ELR (cell line): ENCODE results near the gene ATP6V0B.

Experiments
- DNase-seq: peaks from one replicate; pipeline ENCODE4 v3.0.0-alpha.2; 2015; ENCODE audit warnings: low read depth

The ATP6V0B gene

DNA sequence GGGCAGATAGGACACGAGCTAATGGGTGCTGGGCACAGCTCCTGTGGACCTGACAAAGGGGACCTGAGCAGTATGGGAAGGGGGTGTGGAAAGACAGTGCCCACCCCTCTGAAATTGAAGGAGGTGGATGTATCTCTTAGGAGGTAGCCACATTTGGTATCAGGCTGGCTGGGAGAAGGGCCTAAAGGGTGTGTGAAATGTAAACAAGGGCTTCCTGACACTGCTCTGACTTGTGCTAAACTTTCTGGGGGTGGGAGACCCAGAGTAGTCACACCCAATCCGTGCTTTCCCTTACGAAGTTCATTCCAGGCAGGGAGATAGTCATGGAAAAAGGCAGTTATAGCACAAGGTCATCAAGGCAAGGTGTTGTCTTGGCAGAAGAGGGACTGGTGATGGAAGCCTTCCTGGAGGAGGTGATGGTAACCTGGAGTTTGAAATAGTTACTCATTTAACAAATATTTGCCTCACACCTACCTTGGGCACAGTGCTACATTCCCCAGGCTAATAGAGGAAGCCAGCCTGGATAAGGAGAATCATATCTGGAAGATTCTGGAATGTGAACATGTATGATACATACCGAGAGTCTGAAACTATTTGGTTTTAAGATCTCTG lies 11.3 kb downstream of the ATP6V0B start:
- no peak for DNase-seq

DNA sequence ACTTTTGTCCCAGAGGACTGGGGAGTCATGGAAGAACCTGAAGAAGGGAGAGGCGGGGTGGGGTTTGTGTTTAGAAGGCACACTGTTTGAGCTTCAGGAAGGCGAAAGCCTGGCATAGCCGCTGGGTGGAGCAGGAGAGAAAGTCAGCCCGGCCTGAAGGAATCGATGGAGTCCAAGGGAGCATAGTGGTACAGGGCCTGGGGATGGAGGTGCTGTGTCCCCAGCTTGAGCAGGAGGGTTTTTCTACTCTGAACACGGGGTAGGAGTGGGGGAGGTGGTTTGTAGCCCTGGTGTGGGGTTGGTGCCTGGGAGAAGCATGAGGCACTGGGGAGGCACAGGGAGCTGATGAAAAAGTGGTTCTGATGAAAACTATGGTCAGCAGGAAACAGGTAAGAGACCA lies 12.0 kb downstream of the ATP6V0B start:
- no peak for DNase-seq

DNA sequence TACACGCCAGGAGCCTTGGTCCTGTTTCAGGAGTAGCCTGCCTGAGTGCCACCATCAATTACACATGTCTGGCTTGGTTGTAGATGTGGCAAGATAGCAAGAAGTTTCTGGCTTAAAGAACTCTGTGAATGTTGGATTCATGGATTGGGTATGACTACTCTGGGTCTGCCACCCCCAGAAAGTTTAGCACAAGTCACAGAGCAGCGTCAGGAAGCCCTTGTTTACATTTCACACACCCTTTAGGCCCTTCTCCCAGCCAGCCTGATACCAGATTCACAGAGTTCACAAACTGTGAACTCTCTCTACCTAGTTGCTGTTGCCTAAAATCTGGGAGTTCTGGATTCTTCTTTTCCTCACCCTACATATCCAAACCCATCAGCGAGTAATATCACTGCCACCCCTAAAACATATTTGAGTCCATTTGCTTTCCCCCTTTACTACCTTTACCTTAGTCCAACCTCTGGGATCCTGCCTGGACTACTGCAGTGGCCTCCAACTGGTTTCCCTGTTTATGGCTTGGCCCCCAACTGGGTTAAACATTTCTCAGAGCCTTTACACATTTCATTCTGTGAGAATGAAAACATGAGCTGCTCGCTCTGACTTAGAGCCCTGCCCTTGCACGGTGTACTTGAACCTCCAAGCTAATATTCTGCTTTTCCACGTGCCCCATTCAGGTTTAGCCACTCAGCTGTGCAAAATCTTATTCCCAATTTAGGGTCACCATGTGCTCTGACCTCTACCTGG lies 12.6 kb downstream of the ATP6V0B start:
- DNase-seq = no peak

DNA sequence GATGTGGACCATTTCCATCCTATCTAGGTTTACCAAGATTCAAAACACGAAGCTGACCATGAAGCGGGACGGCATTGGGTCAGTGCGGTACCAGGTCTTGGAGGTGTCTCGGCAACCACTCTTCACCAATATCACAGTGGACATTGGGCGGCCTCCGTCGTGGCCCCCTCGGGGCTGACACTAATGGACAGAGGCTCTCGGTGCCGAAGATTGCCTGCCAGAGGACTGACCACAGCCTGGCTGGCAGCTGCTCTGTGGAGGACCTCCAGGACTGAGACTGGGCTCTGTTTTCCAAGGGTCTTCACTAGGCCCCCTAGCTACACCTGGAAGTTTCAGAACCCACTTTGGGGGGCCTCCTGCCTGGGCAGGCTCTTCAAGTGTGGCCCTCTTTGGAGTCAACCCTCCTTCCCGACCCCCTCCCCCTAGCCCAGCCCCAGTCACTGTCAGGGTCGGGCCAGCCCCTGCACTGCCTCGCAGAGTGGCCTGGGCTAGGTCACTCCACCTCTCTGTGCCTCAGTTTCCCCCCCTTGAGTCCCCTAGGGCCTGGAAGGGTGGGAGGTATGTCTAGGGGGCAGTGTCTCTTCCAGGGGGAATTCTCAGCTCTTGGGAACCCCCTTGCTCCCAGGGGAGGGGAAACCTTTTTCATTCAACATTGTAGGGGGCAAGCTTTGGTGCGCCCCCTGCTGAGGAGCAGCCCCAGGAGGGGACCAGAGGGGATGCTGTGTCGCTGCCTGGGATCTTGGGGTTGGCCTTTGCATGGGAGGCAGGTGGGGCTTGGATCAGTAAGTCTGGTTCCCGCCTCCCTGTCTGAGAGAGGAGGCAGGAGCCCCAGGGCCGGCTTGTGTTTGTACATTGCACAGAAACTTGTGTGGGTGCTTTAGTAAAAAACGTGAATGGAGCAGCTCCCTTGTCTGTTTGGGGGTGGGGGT lies 15.8 kb downstream of the ATP6V0B start:
- peak; percentile 43 for DNase-seq

DNA sequence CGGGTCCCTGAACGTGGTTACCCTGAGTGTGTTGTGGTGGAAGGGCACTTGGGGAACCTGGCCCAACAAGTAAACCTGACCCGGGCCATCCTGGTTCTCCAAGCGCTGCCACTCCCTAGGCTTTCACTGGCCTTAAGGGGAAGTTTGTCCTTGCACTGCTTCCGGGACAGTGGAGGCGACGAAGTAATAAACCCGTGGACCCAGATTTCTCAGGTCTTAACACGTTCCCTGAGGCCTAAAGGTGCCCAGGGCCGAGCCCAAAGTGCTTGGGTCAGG lies 16.4 kb downstream of the ATP6V0B start:
- no peak for DNase-seq

DNA sequence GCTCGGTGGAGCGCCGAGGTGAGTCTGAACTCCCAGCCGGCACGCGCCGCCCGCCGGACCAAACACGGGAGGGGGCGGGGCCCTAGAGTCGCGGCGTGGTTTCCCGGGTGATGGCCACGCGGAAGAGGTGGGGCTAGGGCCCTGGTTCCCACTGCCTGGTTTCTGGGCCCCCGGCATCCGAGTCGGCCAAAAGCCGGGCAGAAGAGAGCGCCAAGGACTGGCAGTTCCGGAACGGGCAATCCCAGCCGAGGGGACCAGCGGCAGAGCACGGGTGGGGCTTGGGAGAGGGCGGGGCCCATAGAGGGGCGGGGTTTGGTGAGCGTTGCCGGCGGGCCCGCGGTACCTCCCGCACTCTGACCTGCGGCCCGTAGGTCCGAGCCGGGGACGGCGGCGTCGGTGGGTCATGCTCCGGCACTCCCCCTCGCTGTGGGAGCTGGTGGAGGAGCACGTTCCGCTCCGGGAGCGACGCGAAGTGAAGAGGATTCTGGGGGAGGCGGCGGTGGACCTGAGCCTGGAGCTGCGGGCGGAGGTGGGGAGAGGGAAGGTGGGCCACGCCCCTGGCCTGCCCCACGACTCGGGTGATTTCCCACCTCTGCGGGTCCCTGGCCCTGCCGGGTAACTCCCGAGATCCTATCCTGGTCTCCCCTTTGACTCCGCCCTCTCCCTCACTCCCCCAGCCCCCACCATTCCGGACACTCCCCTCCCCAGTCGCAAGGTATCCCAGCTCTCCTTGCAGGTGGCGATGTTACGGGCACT lies 16.9 kb downstream of the ATP6V0B start, which contains the start of gene CCDC24:
Gene CCDC24 (plus strand): TSS at position 124 of the 756 bp plus-strand sequence. CDS start 280 bp downstream, at position 404.
- peak; percentile 86 for DNase-seq

DNA sequence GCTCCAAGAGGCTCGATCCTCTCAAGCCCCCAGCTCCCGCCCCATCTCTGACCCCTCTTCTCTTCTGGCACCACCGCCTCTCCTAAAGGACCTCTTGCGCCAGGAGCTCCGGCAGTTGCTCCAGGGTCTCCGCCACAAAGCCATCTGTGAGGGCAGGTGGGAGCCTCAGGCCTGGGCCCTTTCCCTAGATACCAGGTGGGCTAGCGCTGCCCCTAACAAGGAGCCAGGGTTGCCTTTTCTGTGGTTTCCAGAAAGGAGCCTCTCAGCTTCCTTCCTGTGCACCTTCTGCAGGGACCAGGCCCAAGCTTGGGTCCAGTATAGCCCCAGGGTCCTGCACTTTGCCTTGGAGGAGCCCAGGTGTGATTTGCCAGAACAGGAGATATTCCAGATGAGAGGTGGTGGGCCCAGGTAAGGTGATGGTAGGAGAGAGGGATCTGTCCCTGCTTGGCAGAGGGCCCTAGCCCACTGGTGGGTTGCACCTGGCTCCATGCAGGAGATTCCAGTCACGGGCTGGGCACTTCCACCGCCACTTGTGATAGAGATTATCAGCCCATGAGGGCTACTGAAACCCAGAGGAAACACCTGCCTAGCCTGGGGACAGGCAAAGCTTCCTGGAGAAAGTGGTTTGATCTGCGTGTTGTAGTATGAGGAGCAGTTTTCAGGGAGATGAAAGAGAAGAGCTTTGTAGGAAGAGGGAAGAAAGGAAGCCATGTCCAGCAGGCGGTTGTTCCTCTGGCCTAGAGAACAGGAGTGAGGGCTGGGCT lies 17.7 kb downstream of the ATP6V0B start:
- no peak for DNase-seq

DNA sequence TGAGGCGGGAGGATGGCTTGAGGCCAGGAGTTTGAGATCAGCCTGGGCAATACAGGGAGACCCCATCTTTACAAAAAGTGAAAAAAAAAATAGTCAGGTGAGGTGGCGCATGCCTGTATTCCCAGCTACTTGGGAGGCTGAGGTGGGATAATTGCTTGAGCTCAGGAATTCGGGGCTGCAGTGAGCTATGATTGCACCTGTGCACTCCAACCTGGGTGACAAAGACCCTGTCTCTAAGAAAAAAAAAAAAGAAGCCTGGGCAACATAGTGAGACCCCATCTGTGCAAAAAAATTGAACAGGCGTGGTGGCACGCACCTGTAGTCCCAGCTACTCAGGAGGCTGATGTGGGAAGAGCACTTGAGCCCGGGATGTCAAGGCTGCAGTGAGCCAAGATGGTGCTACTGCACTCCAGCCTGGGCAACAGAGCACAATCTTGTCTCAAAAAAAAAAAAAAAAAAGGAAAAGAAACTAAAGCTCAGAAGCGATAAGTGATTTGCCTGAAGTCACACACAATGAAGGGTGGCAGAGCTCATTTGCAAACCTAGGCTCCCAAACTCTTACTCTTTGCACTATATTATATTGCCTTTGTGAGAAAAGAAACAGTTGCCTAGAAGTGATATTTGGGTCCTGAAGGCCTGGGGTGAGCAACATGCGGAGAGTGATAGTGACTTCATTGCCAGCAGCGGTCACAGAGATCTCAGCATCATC lies 18.6 kb downstream of the ATP6V0B start:
- DNase-seq = no peak

DNA sequence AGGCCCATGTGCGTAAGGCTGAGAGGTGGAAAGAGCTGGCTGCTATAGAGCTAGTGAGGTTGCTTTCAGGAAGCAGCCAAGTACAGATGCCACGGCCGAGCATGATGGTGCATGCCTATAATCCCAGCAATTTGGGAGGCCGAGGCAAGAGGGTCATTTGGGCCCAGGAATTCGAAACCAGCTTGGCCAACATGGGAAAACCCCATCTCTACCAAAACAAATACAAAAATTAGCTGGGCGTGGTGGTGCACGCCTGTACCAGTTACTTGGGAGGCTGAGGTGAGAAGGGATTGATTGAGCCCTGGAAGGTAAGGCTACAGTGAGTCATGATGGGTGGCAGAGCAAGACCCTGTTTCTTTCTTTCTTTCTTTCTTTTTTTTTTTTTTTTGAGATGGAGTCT lies 19.3 kb downstream of the ATP6V0B start:
- DNase-seq = no peak

DNA sequence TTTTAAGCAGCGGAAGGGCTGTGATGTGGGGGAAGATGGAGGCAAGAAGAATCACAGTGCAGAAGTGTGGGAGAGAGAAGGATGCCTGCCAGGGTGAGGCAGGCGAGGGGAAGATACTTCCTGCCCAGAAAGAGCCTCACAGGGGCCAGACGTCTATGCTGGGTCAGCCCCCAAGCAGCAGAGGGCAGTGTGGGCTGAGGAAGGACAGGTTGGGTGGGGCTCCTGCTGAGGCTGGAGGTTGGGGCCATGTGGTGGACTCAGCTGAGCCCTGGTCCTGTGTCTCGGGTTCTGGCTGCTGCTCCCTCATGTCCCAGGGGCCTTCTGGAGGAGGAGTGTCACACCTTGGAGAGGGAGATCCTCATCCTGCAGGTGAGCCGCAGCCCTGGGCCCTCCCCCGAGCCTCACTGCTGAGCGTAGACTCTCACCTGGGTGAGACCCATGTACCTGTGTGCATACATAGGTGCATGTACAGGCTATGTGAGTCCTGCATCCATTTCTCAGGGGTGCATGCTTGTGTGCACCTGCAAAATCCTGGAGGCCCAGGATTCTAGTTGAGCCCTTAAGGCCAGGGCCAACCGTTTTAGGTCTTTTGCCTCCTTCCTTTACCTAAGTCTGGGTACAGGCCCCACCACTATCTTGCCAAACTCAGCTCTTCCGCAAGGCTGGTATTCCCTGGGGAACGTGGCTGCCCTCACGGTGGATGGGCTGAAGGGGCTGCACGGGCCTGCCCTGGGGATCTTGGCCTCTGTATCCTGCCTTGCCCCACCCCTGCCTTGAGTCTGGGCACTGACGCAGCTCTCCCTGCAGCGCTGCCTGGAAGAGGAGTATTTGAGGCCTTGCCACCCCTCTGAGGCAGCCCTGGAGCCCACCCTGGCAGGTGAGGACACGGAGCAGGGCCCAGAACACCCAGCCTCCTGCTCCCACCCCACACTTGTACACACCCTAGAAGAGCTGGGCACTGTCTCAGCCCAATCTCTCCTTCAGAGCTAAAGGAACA lies 20.3 kb downstream of the ATP6V0B start:
- peak; percentile 67 for DNase-seq

DNA sequence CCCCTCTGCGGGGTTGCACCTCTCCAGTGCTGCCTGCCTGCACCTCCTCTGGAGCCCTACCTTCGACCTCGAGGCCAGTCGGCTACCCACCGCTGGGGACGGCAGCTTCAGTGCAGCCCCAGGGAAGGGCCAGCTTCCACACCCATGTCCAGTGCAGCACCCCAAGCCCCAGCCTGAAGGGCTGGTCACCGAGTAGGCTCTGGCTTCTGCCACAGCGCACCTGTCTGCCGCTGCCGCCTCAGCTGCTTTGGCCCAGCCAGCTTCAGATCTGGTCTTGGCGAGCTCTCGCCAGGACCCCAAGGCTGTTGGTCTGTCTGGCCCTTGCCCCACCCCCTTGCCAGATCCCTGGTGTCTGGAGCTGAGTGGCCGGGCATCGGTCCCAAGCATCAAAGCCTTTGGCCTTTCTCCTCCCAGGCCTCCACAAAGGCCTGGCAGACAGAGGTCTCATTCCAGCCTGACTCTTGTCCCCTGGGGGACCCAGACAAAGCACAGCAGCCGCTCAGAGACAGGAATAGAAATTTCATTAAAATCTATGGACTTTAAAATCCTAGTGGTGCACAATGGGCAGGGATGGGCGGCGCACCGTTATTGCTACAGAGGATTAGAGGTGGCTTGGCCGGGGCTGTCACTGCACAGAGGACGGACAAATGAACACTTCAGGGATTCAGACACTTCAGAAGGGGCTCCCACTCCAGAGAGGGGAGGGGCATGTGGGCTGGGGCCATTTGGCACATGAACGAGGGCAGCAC lies 21.4 kb downstream of the ATP6V0B start:
- DNase-seq = no peak

DNA sequence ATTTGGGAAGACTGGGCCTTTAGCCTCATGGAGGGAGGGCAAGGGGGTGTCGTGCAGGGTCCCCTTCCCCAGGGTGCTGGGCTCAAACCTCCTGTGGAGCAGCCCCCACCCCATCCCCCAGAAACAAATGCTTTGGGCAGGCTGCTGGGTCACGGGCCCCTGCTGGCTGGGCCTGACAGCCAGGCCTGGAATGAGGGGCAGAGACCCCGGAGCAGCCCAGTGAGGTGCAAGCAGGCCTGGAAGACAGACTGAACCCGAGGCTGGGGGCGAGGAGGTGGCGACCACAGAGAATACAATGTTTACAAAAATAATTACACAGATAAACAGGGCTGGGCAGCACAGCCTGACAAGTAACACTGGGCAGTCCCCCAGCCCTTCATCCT lies 22.0 kb downstream of the ATP6V0B start:
- DNase-seq = no peak

DNA sequence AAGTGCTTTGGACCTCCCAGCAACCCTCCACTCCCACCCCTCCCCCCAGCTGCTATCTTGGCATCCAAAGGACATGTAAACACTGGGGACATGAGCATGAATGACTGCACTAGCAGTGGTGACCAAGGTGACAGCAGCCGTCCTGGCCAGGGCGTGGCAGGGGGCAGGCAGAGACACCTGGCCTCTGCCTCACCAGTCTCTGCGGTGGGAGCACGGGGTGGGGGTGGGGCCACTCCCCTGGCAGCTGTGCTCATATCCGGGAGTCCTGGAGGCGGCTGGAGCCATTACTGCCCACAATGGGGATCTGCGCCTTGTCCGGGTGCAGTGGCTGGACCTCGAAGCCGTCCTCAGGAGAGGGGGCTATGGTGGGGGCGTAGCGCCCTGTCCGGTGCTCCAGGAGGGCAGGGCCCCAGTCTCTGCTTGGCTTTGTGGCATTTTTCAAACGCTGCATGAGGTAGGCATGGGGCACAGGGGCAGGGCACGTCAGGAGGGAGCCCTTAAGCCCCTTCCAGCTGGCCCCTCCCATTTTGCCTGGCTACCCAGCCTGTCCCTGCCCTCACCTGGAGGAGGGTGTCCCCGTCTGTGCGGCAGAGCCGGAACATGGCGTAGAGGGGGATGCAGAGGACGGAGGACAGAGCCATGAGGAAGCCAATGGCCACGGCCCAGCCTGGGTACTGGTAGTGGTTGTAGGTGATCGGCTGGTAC lies 22.7 kb downstream of the ATP6V0B start:
- no peak for DNase-seq

DNA sequence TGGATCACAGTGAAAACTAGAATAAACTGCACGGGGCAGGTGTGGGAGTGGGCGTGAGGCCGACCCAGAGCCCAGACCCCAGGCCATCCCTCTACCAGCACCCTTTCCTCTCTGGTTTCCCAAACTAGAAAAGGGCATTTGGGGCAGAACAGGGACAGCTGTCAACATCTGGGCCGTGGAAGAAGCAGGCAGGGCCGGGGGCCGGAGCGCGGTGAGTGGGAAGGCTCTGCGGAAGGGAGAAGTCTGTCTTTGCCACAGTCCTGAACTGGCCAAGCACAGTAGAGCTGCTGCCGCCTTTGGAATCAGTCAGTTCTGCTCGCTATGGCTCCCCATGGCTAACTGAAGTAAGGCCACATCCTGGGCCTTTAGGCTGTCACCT lies 23.2 kb downstream of the ATP6V0B start:
- DNase-seq = no peak

DNA sequence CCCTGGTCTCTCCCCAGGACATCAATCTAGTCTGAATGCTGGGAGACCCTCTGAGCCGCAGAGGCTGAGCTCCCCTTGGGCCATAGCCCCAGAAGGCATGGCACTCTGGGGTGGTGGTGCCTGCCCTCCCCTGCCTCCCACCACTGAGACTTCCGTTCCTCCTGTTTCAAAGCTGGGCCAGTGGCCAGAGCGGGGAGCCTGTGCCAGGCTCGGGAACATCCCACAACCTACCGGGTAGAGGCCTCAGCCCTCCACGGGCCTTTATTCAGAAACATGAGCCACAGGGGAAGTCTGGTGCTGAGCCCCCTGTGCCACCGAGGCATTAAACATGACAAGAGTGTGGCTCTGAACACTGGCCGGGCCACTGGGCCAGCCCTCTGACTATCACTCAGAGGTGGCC lies 24.7 kb downstream of the ATP6V0B start:
- DNase-seq = no peak

DNA sequence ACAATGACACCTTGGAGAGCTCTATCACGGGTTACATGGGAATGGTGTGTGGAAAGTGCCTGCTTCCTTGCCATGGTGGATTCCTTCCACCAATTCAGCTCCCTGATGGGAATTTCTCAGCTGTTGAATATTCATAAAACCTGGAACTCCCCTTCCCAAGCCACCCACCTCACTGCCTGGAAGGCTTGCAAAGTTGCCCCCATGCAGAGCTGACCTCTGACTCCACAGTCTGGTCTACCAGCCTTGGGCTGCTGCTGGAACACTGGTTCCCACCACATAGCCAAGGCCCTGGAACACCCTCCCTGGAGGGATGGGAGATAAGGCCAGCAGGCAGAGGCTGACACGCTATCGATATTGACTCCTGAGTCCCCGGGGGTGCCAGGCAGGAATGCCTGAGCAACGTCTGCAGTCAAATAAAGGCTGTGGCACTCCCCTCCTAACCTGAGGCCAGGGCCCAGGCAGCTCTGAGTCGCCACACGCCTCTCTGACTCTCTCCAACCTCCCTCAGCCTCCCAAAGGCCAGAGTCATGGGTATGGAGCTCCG lies 25.4 kb downstream of the ATP6V0B start:
- DNase-seq = no peak

DNA sequence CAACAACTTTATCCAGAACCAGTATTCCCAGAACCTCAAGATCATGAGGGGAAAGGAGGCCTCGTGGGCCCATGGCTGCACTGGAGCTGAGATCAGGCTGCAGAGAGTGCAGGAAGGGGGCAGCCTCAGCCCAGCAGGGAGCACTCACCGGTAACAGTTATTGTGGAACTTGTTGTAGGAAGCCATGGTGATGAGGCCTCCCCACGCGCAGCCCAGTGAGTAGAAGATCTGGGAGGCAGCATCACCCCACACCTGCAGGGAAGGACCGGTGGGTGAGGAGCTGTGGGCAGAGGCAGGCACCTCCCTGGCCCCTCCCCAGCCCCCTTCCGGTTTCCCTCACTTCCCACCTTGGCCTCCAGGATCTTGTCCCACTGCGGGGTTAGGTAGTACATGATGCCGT lies 27.4 kb downstream of the ATP6V0B start:
- no peak for DNase-seq

DNA sequence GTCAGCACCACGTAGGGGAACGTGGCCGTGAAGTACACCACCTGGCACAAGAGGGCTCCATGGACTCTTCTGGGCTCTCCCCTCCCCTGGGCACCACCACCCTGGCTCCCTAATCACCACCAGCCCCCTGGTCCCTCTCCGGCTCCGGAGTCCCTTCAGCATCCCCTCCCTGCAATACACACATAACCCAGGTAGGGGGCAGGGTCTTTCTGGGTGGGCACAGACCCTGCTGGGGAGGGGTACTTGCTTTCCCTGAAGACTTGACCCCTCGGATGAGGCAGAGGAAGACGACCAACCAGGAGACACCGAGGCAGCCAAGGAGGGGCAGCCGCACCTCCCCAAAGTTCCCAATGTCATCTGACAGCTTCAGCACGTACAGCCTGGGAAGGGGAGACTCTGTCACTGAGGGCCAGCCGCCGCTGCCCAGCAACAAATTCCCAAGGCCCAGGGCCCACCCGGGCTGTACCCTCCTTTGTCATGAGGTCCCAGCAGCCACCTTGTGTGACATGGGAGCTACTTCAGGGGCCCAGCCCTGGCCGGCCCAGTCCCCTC lies 27.9 kb downstream of the ATP6V0B start:
- no peak for DNase-seq
